HUES48 (cell line): ENCODE data around the gene ABCA12.

Source experiments
- H3K27ac ChIP-seq: one replicate; pipeline ENCODE4 v1.7.0; 2013; ENCODE audit warnings: low read depth, low read length, inconsistent platforms
- H3K27me3 ChIP-seq: 2 replicates; pipeline ENCODE4 v1.6.1; 2013; ENCODE audit warnings: mild to moderate bottlenecking, low read length; ENCODE audit not compliant: control insufficient read depth, insufficient read depth
- H3K36me3 ChIP-seq: 2 replicates; pipeline ENCODE4 v1.6.1; 2013; ENCODE audit warnings: low read length; ENCODE audit not compliant: control insufficient read depth, insufficient read depth
- H3K4me1 ChIP-seq: 2 replicates; pipeline ENCODE4 v1.6.1; 2013; ENCODE audit warnings: mild to moderate bottlenecking, low read length; ENCODE audit not compliant: control insufficient read depth, insufficient read depth
- H3K4me3 ChIP-seq: 2 replicates; pipeline ENCODE4 v1.5.1; 2013; ENCODE audit warnings: mild to moderate bottlenecking, low read depth, low read length
- H3K9ac ChIP-seq: 2 replicates; pipeline ENCODE4 v1.6.1; 2013; ENCODE audit warnings: mild to moderate bottlenecking, low read depth, low read length, moderate library complexity
- H3K9me3 ChIP-seq: 2 replicates; pipeline ENCODE4 v1.6.1; 2013; ENCODE audit warnings: low read length; ENCODE audit not compliant: control insufficient read depth, insufficient read depth

Gene ABCA12

GRCh38 chr2:215019521-215020145 lies 118.8 kb downstream of the ABCA12 start:
- H3K4me3 ChIP-seq = no peak overlapping the region
- no peaks in the 10 kb centered on the region for H3K36me3 ChIP-seq
- H3K27me3 ChIP-seq = no peaks in the 10 kb centered on the region
- peaks cover 11% of the 10 kb centered on the region for H3K4me1 ChIP-seq
- no peak overlapping the region for H3K27ac ChIP-seq
- H3K9ac ChIP-seq = no peak overlapping the region
- no peaks in the 10 kb centered on the region for H3K9me3 ChIP-seq

- Histone ChIP-seq H3K27ac (no peak overlapping the region), H3K9me3 (no peaks in the 10 kb centered on the region), H3K36me3 (no peaks in the 10 kb centered on the region), H3K4me1 (peaks cover 11% of the 10 kb centered on the region), H3K9ac (no peak overlapping the region), H3K4me3 (no peak overlapping the region), H3K27me3 (no peaks in the 10 kb centered on the region)
Measured at GRCh38 chr2:215019085-215019484, 119.3 kb downstream of the ABCA12 start.

GRCh38 chr2:215015421-215015820 lies 123.0 kb downstream of the ABCA12 start:
- no peak overlapping the region for H3K27ac ChIP-seq
- no peak overlapping the region for H3K9ac ChIP-seq
- H3K27me3 ChIP-seq = no peaks in the 10 kb centered on the region
- no peaks in the 10 kb centered on the region for H3K9me3 ChIP-seq
- H3K4me1 ChIP-seq = no peaks in the 10 kb centered on the region
- H3K4me3 ChIP-seq = no peak overlapping the region
- H3K36me3 ChIP-seq = no peaks in the 10 kb centered on the region

GRCh38 chr2:215010390-215010789 lies 128.0 kb downstream of the ABCA12 start:
- Histone ChIP-seq H3K27ac (no peak overlapping the region), H3K27me3 (no peaks in the 10 kb centered on the region), H3K4me3 (no peak overlapping the region), H3K9me3 (no peaks in the 10 kb centered on the region), H3K4me1 (no peaks in the 10 kb centered on the region), H3K36me3 (no peaks in the 10 kb centered on the region), H3K9ac (no peak overlapping the region)

GRCh38 chr2:215003001-215003400 lies 135.4 kb downstream of the ABCA12 start:
- H3K27ac ChIP-seq = no peak overlapping the region
- no peaks in the 10 kb centered on the region for H3K9me3 ChIP-seq
- peaks cover 10% of the 10 kb centered on the region; the same call in 1 of the 2 replicates for H3K4me1 ChIP-seq
- no peak overlapping the region for H3K4me3 ChIP-seq
- no peaks in the 10 kb centered on the region for H3K36me3 ChIP-seq
- no peak overlapping the region for H3K9ac ChIP-seq
- no peaks in the 10 kb centered on the region for H3K27me3 ChIP-seq

GRCh38 chr2:215002500-215002899 lies 135.9 kb downstream of the ABCA12 start:
- Histone ChIP-seq H3K4me3 (no peak overlapping the region), H3K36me3 (no peaks in the 10 kb centered on the region), H3K4me1 (peaks cover 10% of the 10 kb centered on the region; the same call in 1 of the 2 replicates), H3K9ac (no peak overlapping the region), H3K27me3 (no peaks in the 10 kb centered on the region), H3K9me3 (no peaks in the 10 kb centered on the region), H3K27ac (no peak overlapping the region)

GRCh38 chr2:215000721-215001120 lies 137.7 kb downstream of the ABCA12 start:
- H3K27ac ChIP-seq = no peak overlapping the region
- no peak overlapping the region for H3K9ac ChIP-seq
- H3K4me3 ChIP-seq = no peak overlapping the region
- no peaks in the 10 kb centered on the region for H3K27me3 ChIP-seq
- H3K4me1 ChIP-seq = peaks cover 10% of the 10 kb centered on the region; the same call in 1 of the 2 replicates
- H3K9me3 ChIP-seq = no peaks in the 10 kb centered on the region
- no peaks in the 10 kb centered on the region for H3K36me3 ChIP-seq

- Histone ChIP-seq H3K27ac (no peak overlapping the region), H3K4me1 (no peaks in the 10 kb centered on the region), H3K4me3 (no peak overlapping the region), H3K27me3 (no peaks in the 10 kb centered on the region), H3K9ac (no peak overlapping the region), H3K9me3 (no peaks in the 10 kb centered on the region), H3K36me3 (no peaks in the 10 kb centered on the region)
Measured at GRCh38 chr2:214995926-214996670, 142.3 kb downstream of the ABCA12 start.

GRCh38 chr2:214995409-214995808 lies 143.0 kb downstream of the ABCA12 start:
- Histone ChIP-seq H3K27ac (no peak overlapping the region), H3K4me3 (no peak overlapping the region), H3K4me1 (no peaks in the 10 kb centered on the region), H3K36me3 (no peaks in the 10 kb centered on the region), H3K9me3 (no peaks in the 10 kb centered on the region), H3K27me3 (no peaks in the 10 kb centered on the region), H3K9ac (no peak overlapping the region)

- no peaks in the 10 kb centered on the region for H3K36me3 ChIP-seq
- H3K9me3 ChIP-seq = no peaks in the 10 kb centered on the region
- H3K4me3 ChIP-seq = no peak overlapping the region
- no peaks in the 10 kb centered on the region for H3K27me3 ChIP-seq
- no peak overlapping the region for H3K27ac ChIP-seq
- no peaks in the 10 kb centered on the region for H3K4me1 ChIP-seq
- no peak overlapping the region for H3K9ac ChIP-seq
Measured at GRCh38 chr2:214992911-214993310, 145.5 kb downstream of the ABCA12 start.

- H3K4me1 ChIP-seq = no peaks in the 10 kb centered on the region
- no peaks in the 10 kb centered on the region for H3K9me3 ChIP-seq
Measured at GRCh38 chr2:214989187-214989586, 149.2 kb downstream of the ABCA12 start.

More at GRCh38 chr2:214989187-214989586, 149.2 kb downstream of the ABCA12 start:
- Histone ChIP-seq H3K4me3 (no peak overlapping the region), H3K9ac (no peak overlapping the region), H3K27ac (no peak overlapping the region), H3K27me3 (no peaks in the 10 kb centered on the region), H3K36me3 (no peaks in the 10 kb centered on the region)
